HCT116 (cell line): ENCODE measurements around the gene ZNF804A. TPM values are rescaled to one million over a fixed set of nuclear protein-coding genes. Genes with fewer than 3 reads are reported as not detected.

Experiments used
- ATAC-seq: fragments of 200-7000 bp; cut with Tn5 transposase; 2 replicates; pipeline ENCODE4 v1.9.1; 2020; ENCODE audit warnings: mild to moderate bottlenecking, moderate library complexity
- BruUV-seq: library from RNA; stranded (reverse); fragments of 400-500 nt; replicated peaks from 2 replicates; lab custom pipeline; 2021; lab: Mats Ljungman, UMichigan
- CTCF ChIA-PET: fragments of 300-600 bp; sonication (Branson Sonifier 250); formaldehyde crosslinking; loops from one replicate; lab custom pipeline; 2021; ENCODE audit warnings: antibody characterized with exemption; lab: Charles Lee
- POLR2A ChIA-PET: fragments of 300-600, 350-600 bp; sonication (Branson Sonifier 250); formaldehyde crosslinking; loops from one replicate; lab custom pipeline; 2021; ENCODE audit warnings: antibody characterized with exemption; lab: Charles Lee
- RAD21 ChIA-PET, 2 experiments: fragments of 300-600 bp; sonication (Branson Sonifier 250); formaldehyde crosslinking; loops; one replicate each; lab custom pipeline; 2023; ENCODE audit warnings: low total read pairs in 2 of 2; ENCODE audit not compliant: uncharacterized antibody in 2 of 2, unreplicated experiment in 2 of 2, low non-redundant PET in 1 of 2; lab: Charles Lee
- DNase-seq: peaks from one replicate; pipeline ENCODE4 v3.0.0-alpha.2; 2010; ENCODE audit warnings: low read depth, low spot score
- H2AFZ ChIP-seq: fragments of 200-600 bp; shearing (Covaris generic), sonication (generic); 2 replicates; pipeline ENCODE4 v1.6.1; 2017; ENCODE audit warnings: low read depth, mixed run types, mixed read lengths, antibody characterized with exemption, low read length; ENCODE audit not compliant: poor library complexity, severe bottlenecking
- H3K27ac ChIP-seq: 2 replicates; pipeline ENCODE4 v1.5.1; 2012; ENCODE audit warnings: low read depth, low read length
- H3K27me3 ChIP-seq: fragments of 200-600 bp; sonication (generic); 2 replicates; pipeline ENCODE4 v1.6.1; 2016; ENCODE audit warnings: mixed run types, low read length, mixed read lengths; ENCODE audit not compliant: insufficient read depth
- H3K36me3 ChIP-seq, 2 experiments: fragments of 200-500 bp in 1 of 2; fragments of 200-600 bp in 1 of 2; sonication (Bioruptor generic) in 1 of 2; sonication (generic) in 1 of 2; 2 replicates each; pipeline versions ENCODE4 v1.5.1 to v1.6.1; 2014 to 2016; ENCODE audit warnings: low read length in 2 of 2, inconsistent platforms in 1 of 2, mixed read lengths in 1 of 2, mixed run types in 1 of 2; ENCODE audit not compliant: insufficient read depth in 2 of 2, control insufficient read depth in 1 of 2
- H3K4me1 ChIP-seq, 2 experiments: fragments of 200-600 bp in 1 of 2; sonication (generic) in 1 of 2; 2 replicates each; pipeline versions ENCODE4 v1.5.1 to v1.6.1; 2012 to 2017; ENCODE audit warnings: low read length in 2 of 2, inconsistent platforms in 1 of 2, mild to moderate bottlenecking in 1 of 2, mixed read lengths in 1 of 2, mixed run types in 1 of 2, moderate library complexity in 1 of 2; ENCODE audit not compliant: insufficient read depth in 2 of 2, control insufficient read depth in 1 of 2
- H3K4me2 ChIP-seq: fragments of 200-600 bp; sonication (generic); 2 replicates; pipeline ENCODE4 v1.6.1; 2017; ENCODE audit warnings: mixed run types, low read length, mixed read lengths
- H3K4me3 ChIP-seq, 2 experiments: fragments of 200-600 bp in 1 of 2; sonication (generic) in 1 of 2; replicated peaks in 1 of 2; 2 replicates each; pipeline ENCODE4 v1.5.1; 2011 to 2016; ENCODE audit warnings: low read length in 2 of 2, control low read depth in 1 of 2, low read depth in 1 of 2, mild to moderate bottlenecking in 1 of 2, mixed read lengths in 1 of 2, mixed run types in 1 of 2
- H3K79me2 ChIP-seq: fragments of 200-600 bp; sonication (generic); 2 replicates; pipeline ENCODE4 v1.6.1; 2017; ENCODE audit warnings: mild to moderate bottlenecking, mixed run types, low read length, moderate library complexity, mixed read lengths; ENCODE audit not compliant: insufficient read depth
- H3K9ac ChIP-seq: fragments of 200-600 bp; sonication (generic); 2 replicates; pipeline ENCODE4 v1.6.1; 2016; ENCODE audit warnings: low read length, mixed read lengths
- H3K9me2 ChIP-seq: fragments of 200-600 bp; sonication (generic), shearing (Covaris generic); 2 replicates; pipeline ENCODE4 v1.6.1; 2017; ENCODE audit warnings: mixed run types, mild to moderate bottlenecking, moderate library complexity; ENCODE audit not compliant: insufficient read depth
- H3K9me3 ChIP-seq, 2 experiments: fragments of 200-500 bp in 1 of 2; fragments of 200-600 bp in 1 of 2; sonication (Bioruptor generic) in 1 of 2; sonication (generic) in 1 of 2; 2 replicates each; pipeline ENCODE4 v1.6.1; 2014 to 2017; ENCODE audit warnings: low read length in 2 of 2, mixed read lengths in 2 of 2, inconsistent platforms in 1 of 2, low read depth in 1 of 2, mild to moderate bottlenecking in 1 of 2, mixed run types in 1 of 2, moderate library complexity in 1 of 2; ENCODE audit not compliant: control insufficient read depth in 1 of 2, insufficient read depth in 1 of 2
- H4K20me1 ChIP-seq: fragments of 200-600 bp; sonication (generic), shearing (Covaris generic); 2 replicates; pipeline ENCODE4 v1.6.1; 2017; ENCODE audit warnings: mixed run types, mild to moderate bottlenecking, moderate library complexity; ENCODE audit not compliant: insufficient read depth
- ATF3 ChIP-seq: IDR thresholded peaks from 2 replicates; pipeline ENCODE4 v1.6.1; 2012
- CBX3 ChIP-seq: IDR thresholded peaks from 2 replicates; pipeline ENCODE4 v1.6.1; 2012; ENCODE audit warnings: low read depth
- CTCF ChIP-seq, 3 experiments: fragments of 200-600 bp in 1 of 3; sonication (generic) in 1 of 3; IDR thresholded peaks in 2 of 3; conservative IDR thresholded peaks in 1 of 3; 2 replicates each; pipeline ENCODE4 v1.5.1; 2012 to 2017; ENCODE audit warnings: low read depth in 2 of 3, low read length in 2 of 3, antibody characterized with exemption in 1 of 3, borderline replicate concordance in 1 of 3, control low read depth in 1 of 3, mild to moderate bottlenecking in 1 of 3, mixed read lengths in 1 of 3, mixed run types in 1 of 3, moderate library complexity in 1 of 3; ENCODE audit not compliant: insufficient read depth in 1 of 3
- ELF1 ChIP-seq: IDR thresholded peaks from 2 replicates; pipeline ENCODE4 v1.6.1; 2012; ENCODE audit warnings: low read depth, borderline replicate concordance
- EZH2 ChIP-seq: fragments of 200-600 bp; sonication (generic); IDR thresholded peaks from 2 replicates; pipeline ENCODE4 v1.6.1; 2017; ENCODE audit warnings: antibody characterized with exemption, mixed run types
- EZH2phosphoT487 ChIP-seq: fragments of 200-600 bp; IDR thresholded peaks from 2 replicates; pipeline ENCODE4 v1.6.1; 2018; ENCODE audit warnings: antibody characterized with exemption, borderline replicate concordance
- FOSL1 ChIP-seq: IDR thresholded peaks from 2 replicates; pipeline ENCODE4 v1.6.1; 2012; ENCODE audit warnings: low read depth
- MAX ChIP-seq: IDR thresholded peaks from 2 replicates; pipeline ENCODE4 v1.6.1; 2012
- REST ChIP-seq: IDR thresholded peaks from 2 replicates; pipeline ENCODE4 v1.6.1; 2012; ENCODE audit warnings: low read depth
- SP1 ChIP-seq: IDR thresholded peaks from 2 replicates; pipeline ENCODE4 v1.6.1; 2012; ENCODE audit warnings: low read depth
- TCF7L2 ChIP-seq: IDR thresholded peaks from 2 replicates; pipeline ENCODE4 v1.7.0; 2011; ENCODE audit warnings: borderline replicate concordance, inconsistent platforms; ENCODE audit not compliant: insufficient read depth, insufficient read length; ENCODE audit errors: extremely low read depth
- YY1 ChIP-seq: IDR thresholded peaks from 2 replicates; pipeline ENCODE4 v1.6.1; 2011; ENCODE audit warnings: low read length, low read depth, moderate library complexity, mild to moderate bottlenecking; ENCODE audit not compliant: insufficient replicate concordance; ENCODE audit errors: extremely low read depth
- ZNF274 ChIP-seq: fragments of 200-500 bp; sonication (Bioruptor generic); IDR thresholded peaks from 2 replicates; pipeline ENCODE4 v1.6.1; 2014; ENCODE audit warnings: mild to moderate bottlenecking, low read depth, low read length, inconsistent platforms
- intact Hi-C: fragments of 100-400 bp; cut with micrococcal nuclease; formaldehyde crosslinking; loops from 2 replicates; pipeline ENCODE4 v1.10.0; 2022
- total RNA-seq: library from RNA; stranded (reverse); gene quantifications from one replicate; pipeline ENCODE4 v1.2.1, GENCODE V29; 2021; ENCODE audit not compliant: unreplicated experiment

ZNF804A gene
- total RNA-seq, 1 experiment from 2014 or later, result 0.61 TPM

- Histone ChIP-seq H3K4me2 (no peak overlapping the region), H3K4me3 (no peak overlapping the region), H2AFZ (no peak overlapping the region), H3K27me3 (no peaks in the 10 kb centered on the region), H3K36me3 (no peaks in the 10 kb centered on the region), H3K9me3 (no peaks in the 10 kb centered on the region), H3K9ac (no peak overlapping the region), H4K20me1 (no peaks in the 10 kb centered on the region), H3K4me1 (no peaks in the 10 kb centered on the region), H3K79me2 (no peaks in the 10 kb centered on the region), H3K27ac (no peak overlapping the region)
- ChIA-PET RAD21 (no interaction called here), POLR2A (no interaction called here)
- BruUV-seq, result no TSS peak
- DNase-seq (no peak), ATAC-seq (no peak)
- TF ChIP-seq ELF1 (no peak), CTCF (IDR thresholded peaks at IDR 0.05 in 2 of 3, conservative IDR thresholded peaks at IDR 0.05 in 1 of 3; ENCODE audit: borderline replicate concordance in 1 of 3, insufficient read depth in 1 of 3, low read depth in 2 of 3, low read length in 2 of 3) (no peak), EZH2phosphoT487 (no peak), FOSL1 (no peak), CBX3 (no peak), YY1 (no peak)
- TF ChIP-seq, all 23 proteins: peak for 0
- CTCF ChIA-PET, result no interaction called here
- intact Hi-C loops, result no loop called here
- H3K9me2 ChIP-seq, result no peaks in the 10 kb centered on the region
These were observed 167.0 kb downstream of the ZNF804A start for GRCh38 chr2:184765112-184765895.

GRCh38 chr2:184767059-184767458 is 168.7 kb downstream of the ZNF804A start:
- ATAC-seq (no peak), DNase-seq (no peak)
- BruUV-seq, result no TSS peak
- Histone ChIP-seq H2AFZ (no peak overlapping the region), H3K9ac (no peak overlapping the region), H3K27me3 (no peaks in the 10 kb centered on the region), H4K20me1 (no peaks in the 10 kb centered on the region), H3K36me3 (no peaks in the 10 kb centered on the region), H3K9me2 (no peaks in the 10 kb centered on the region), H3K4me2 (no peak overlapping the region), H3K4me3 (no peak overlapping the region), H3K79me2 (no peaks in the 10 kb centered on the region), H3K27ac (no peak overlapping the region), H3K9me3 (no peaks in the 10 kb centered on the region), H3K4me1 (no peaks in the 10 kb centered on the region)
- RAD21 ChIA-PET, result no interaction called here
- intact Hi-C loops, result no loop called here
- CTCF ChIA-PET, result no interaction called here
- POLR2A ChIA-PET, result no interaction called here
- TF ChIP-seq ATF3, result no peak
- no peak for TF ChIP-seq REST
- no peak for TF ChIP-seq SP1
- TF ChIP-seq EZH2, result no peak
- TF ChIP-seq MAX, result no peak
- no peak for TF ChIP-seq ZNF274
- no peak for TF ChIP-seq ELF1
- TF ChIP-seq TCF7L2, result no peak
